ENCODE data around the gene ZMYND8. TPM values are rescaled to one million over a fixed set of nuclear protein-coding genes. Genes with fewer than 3 reads are reported as not detected.

Gene ZMYND8
- total RNA-seq, 1 donor from 2014 or later: 13.6 TPM

DNA sequence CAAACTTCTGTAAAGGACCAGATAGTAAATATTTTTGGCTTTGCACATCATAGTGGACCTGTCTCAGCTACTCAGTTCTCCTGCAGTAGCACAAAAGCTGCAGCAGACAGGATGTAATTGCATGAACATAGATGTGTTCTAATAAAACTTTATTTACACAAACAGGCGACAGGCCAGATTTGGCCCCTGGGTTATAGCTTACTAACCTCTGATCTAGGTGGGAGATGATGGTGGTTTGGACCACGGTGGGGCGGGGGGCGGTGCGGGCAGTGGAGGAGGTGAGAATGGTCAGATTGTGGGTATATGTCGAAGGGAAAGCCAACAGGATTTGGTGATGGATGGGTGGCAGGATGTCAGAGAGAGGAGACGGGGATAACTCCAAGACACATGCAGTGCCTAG is 196.3 kb downstream of the ZMYND8 start:
- Histone ChIP-seq H3K27me3 (ENCODE audit: control insufficient read depth in 3 of 3, insufficient read depth in 3 of 3, low read length in 3 of 3) (peaks cover 0 to 8% (median 0%) of the 10 kb centered on the region in 3 donors), H3K9ac (ENCODE audit: low read depth in 1 of 3, low read length in 3 of 3) (no peak overlapping the region), H3K4me1 (ENCODE audit: control insufficient read depth in 3 of 3, insufficient read depth in 3 of 3, low read length in 3 of 3) (no peaks in the 10 kb centered on the region), H3K4me3 (ENCODE audit: low read length in 3 of 3) (no peak overlapping the region), H3K9me3 (ENCODE audit: control insufficient read depth in 3 of 3, low read length in 3 of 3) (no peaks in the 10 kb centered on the region), H3K27ac (ENCODE audit: low read depth, low read length) (no peak overlapping the region), H3K36me3 (ENCODE audit: control insufficient read depth in 3 of 3, insufficient read depth in 3 of 3, low read length in 3 of 3) (no peaks in the 10 kb centered on the region)

Small RNA genes within 50 kb of the gene (small RNA-seq; reads per million reads assigned to genes)
- gene MIR3616: not detected

Other genes with a start within 250 kb of the ZMYND8 start
- 25.6 TPM for gene NCOA3, start 145.2 kb upstream of the ZMYND8 start, total RNA-seq

Data from skeletal muscle tissue (tissue), 5 donors.